Heart left ventricle (tissue), 16 donors: Measurements from ENCODE around the gene B4GALNT3. TPM values are rescaled to one million over a fixed set of nuclear protein-coding genes. Genes with fewer than 3 reads are reported as not detected.

Source experiments
- ATAC-seq, 4 donors: fragments of 200-7000 bp; cut with Tn5 transposase; one replicate each; pipeline ENCODE4 v1.9.1; 2020 to 2022; ENCODE audit warnings: moderate library complexity in 4 of 4, mild to moderate bottlenecking in 3 of 4, moderate number of reproducible peaks in 1 of 4
- DNase-seq, 5 donors: peaks; one replicate each; pipeline ENCODE4 v3.0.0-alpha.2; 2020
- H3K27ac ChIP-seq, 12 donors: fragments of 200-600 bp; sonication (generic) in 4 of 12; one replicate each; pipeline versions ENCODE4 v1.5.0 to v1.8.0; 2016 to 2022; ENCODE audit warnings: mild to moderate bottlenecking in 2 of 12
- H3K27me3 ChIP-seq, 9 donors: fragments of 200-600 bp; sonication (generic) in 2 of 9; one replicate each; pipeline versions ENCODE4 v1.5.1 to v1.8.0; 2016 to 2022; ENCODE audit warnings: mild to moderate bottlenecking in 3 of 9
- H3K36me3 ChIP-seq, 9 donors: fragments of 200-600 bp; sonication (generic) in 2 of 9; one replicate each; pipeline versions ENCODE4 v1.5.0 to v1.8.0; 2018 to 2022; ENCODE audit warnings: mild to moderate bottlenecking in 2 of 9
- H3K4me1 ChIP-seq, 12 donors: fragments of 200-600 bp; sonication (generic) in 4 of 12; one replicate each; pipeline versions ENCODE4 v1.5.0 to v1.8.0; 2016 to 2022; ENCODE audit warnings: mild to moderate bottlenecking in 3 of 12
- H3K4me3 ChIP-seq, 12 donors: fragments of 200-600 bp; sonication (generic) in 4 of 12; one replicate each; pipeline versions ENCODE4 v1.5.0 to v1.8.0; 2017 to 2022; ENCODE audit warnings: mild to moderate bottlenecking in 9 of 12, moderate library complexity in 4 of 12
- H3K9me3 ChIP-seq, 12 donors: fragments of 200-600 bp; sonication (generic) in 4 of 12; one replicate each; pipeline versions ENCODE4 v1.5.0 to v1.8.0; 2016 to 2022; ENCODE audit warnings: mild to moderate bottlenecking in 1 of 12
- POLR2A ChIP-seq, 2 donors: fragments of 450-650 bp; IDR thresholded peaks; one replicate each; pipeline ENCODE4 v1.6.1; 2017; ENCODE audit warnings: antibody characterized with exemption in 2 of 2, mild to moderate bottlenecking in 2 of 2, moderate library complexity in 2 of 2
- WGBS, 4 donors: extraction: QIAGEN DNeasy Blood & Tissue Kit in 2 of 4; methylation state at CpG; one replicate each; pipeline versions ENCODE4 v1.1.5 to v1.1.7; 2013 to 2018; 5-methylcytosine and 5-hydroxymethylcytosine counted together
- intact Hi-C, 10 donors: fragments of 100-400 bp; cut with DNase I; formaldehyde crosslinking; loops; one replicate each; pipeline versions ENCODE4 v1.11.1 to v1.14.2; 2022
- polyA plus RNA-seq, 2 donors: library from polyadenylated mRNA; stranded (reverse); fragments of 200-250 nt; gene quantifications; one replicate each; pipeline ENCODE4 v1.2.3, GENCODE V29; 2013
- total RNA-seq, 9 donors: library from RNA; depleted of rRNA in 2 of 9; stranded (reverse); fragments of >200 nt in 2 of 9; fragmentation: NEBNext Ultra II Directional in 3 of 9; extraction: Animal tissue kit (Norgen Biotek cat#: 25700) in 3 of 9; gene quantifications; one replicate each; pipeline versions ENCODE4 v1.1.0 to v1.2.4, GENCODE V29; 2016 to 2023
- TF ChIP-seq, protein P1 (sequence below), 12 donors: fragments of 200-600 bp; sonication (generic) in 4 of 12; IDR thresholded peaks; one replicate each; pipeline versions ENCODE4 v1.5.0 to v1.8.0; 2018 to 2022; ENCODE audit warnings: antibody characterized with exemption in 12 of 12, mild to moderate bottlenecking in 5 of 12
- donor health status: ischemic (EF 13 %, LVEDD 7.1; RV severe dilation, severe dysfunction).
- donor health status: healthy with polysubstance abuse.
- donor health status: DM: no; HTN: yes; CAD: no.
- donor health status: DM: no; HTN: no; CAD: no.
- donor health status: ischemic (EF 25% LVEDD 6.9; RV normal size, moderate dysfunction).
- donor health status: ischemic (EF 25% LVEDD 5.7; RV mildly dilated, moderate dysfunction).
- donor health status: healthy.
- donor health status: DM: yes; HTN: yes; CAD: no.
- donor health status: ischemic (EF 35%, LVEDD 5.7; RV mildly dilated, moderate dysfunction).
- donor health status: nonischemic (EF 11% LVEDD 7.7; RV severe dilation, severe dysfunction).
- donor health status: DM: yes; HTN: yes; CAD: no.
- donor health status: PGD.
- donor health status: ischemic (EF 29% LVEDD 5.4; RV normal size, mild dysfunction).
- donor health status: nonischemic (EF 23%, LVEDD 6.1; RV moderate dilation, normal function).

Gene B4GALNT3
- total and polyA plus RNA-seq, 11 donors = 19.3 to 59.4 (median 34.1) TPM

DNA sequence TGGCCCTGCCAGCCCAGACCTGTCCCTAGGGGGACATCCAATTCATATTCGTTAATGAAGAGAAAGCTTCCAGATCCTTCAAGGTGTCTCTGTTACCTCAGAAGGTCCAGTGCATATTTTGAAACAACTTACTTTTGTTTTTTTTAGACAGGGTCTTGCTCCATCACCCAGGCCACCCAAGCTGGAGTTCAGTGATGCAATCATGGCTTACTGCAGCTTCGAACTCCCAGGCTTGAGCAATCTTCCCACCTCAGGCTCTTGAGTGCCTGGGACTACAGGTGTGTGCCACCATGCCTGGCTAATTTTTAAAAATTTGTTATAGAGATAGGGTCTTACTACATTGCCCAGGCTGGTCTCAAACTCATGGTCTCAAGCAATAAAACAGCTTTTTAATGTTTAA, 48.4 kb downstream of the B4GALNT3 start:
- H3K27ac ChIP-seq = no peak overlapping the region
- no peaks in the 10 kb centered on the region for H3K27me3 ChIP-seq
- no peak overlapping the region for H3K4me3 ChIP-seq
- H3K9me3 ChIP-seq = no peaks in the 10 kb centered on the region
- peaks cover 0 to 44% (median 19%) of the 10 kb centered on the region in 12 donors for H3K4me1 ChIP-seq
- DNase-seq = no peak
- ATAC-seq = no peak
- H3K36me3 ChIP-seq = no peaks in the 10 kb centered on the region
- intact Hi-C loops = loop anchor here in 1 of 10 donors (10.0 kb wide), 1 partner anchor 53 kb away; the partner anchor contains the start of gene B4GALNT3
- TF ChIP-seq, protein P1, sequence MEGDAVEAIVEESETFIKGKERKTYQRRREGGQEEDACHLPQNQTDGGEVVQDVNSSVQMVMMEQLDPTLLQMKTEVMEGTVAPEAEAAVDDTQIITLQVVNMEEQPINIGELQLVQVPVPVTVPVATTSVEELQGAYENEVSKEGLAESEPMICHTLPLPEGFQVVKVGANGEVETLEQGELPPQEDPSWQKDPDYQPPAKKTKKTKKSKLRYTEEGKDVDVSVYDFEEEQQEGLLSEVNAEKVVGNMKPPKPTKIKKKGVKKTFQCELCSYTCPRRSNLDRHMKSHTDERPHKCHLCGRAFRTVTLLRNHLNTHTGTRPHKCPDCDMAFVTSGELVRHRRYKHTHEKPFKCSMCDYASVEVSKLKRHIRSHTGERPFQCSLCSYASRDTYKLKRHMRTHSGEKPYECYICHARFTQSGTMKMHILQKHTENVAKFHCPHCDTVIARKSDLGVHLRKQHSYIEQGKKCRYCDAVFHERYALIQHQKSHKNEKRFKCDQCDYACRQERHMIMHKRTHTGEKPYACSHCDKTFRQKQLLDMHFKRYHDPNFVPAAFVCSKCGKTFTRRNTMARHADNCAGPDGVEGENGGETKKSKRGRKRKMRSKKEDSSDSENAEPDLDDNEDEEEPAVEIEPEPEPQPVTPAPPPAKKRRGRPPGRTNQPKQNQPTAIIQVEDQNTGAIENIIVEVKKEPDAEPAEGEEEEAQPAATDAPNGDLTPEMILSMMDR (IDR thresholded peaks at IDR 0.05) = no peak
- no peak for TF ChIP-seq POLR2A (IDR thresholded peaks at IDR 0.05)
- 75 to 81% (median 78%) methylated on average over 2 of the region's 2 CpGs for WGBS, 4 donors

GRCh38 chr12:508795-509194, 49.1 kb downstream of the B4GALNT3 start:
- H3K27me3 ChIP-seq = no peaks in the 10 kb centered on the region
- H3K4me3 ChIP-seq = no peak overlapping the region
- WGBS, 4 donors = 59 to 70% (median 64%) methylated on average over 5 of the region's 5 CpGs
- no peak overlapping the region for H3K27ac ChIP-seq
- no peak for DNase-seq
- H3K36me3 ChIP-seq = no peaks in the 10 kb centered on the region
- H3K4me1 ChIP-seq = peaks cover 0 to 45% (median 21%) of the 10 kb centered on the region in 12 donors
- TF ChIP-seq POLR2A (IDR thresholded peaks at IDR 0.05) = no peak
- TF ChIP-seq, protein P1 (IDR thresholded peaks at IDR 0.05) = no peak
- intact Hi-C loops = loop anchor here in 1 of 10 donors (10.0 kb wide), 1 partner anchor 54 kb away; the partner anchor contains the start of gene B4GALNT3
- H3K9me3 ChIP-seq = no peaks in the 10 kb centered on the region
- ATAC-seq = peak in 1 of 4 donors; percentile 37

GRCh38 chr12:509500-509899, 49.8 kb downstream of the B4GALNT3 start:
- Histone ChIP-seq H3K4me3 (no peak overlapping the region), H3K36me3 (no peaks in the 10 kb centered on the region), H3K27ac (peak overlapping the region in 3 of 12 donors; percentile 14 to 37 (median 16)), H3K27me3 (no peaks in the 10 kb centered on the region), H3K9me3 (no peaks in the 10 kb centered on the region), H3K4me1 (peaks cover 0 to 43% (median 21%) of the 10 kb centered on the region in 12 donors)
- TF ChIP-seq POLR2A (IDR thresholded peaks at IDR 0.05) = no peak
- TF ChIP-seq, protein P1 (IDR thresholded peaks at IDR 0.05) = no peak
- peak in 1 of 5 donors; percentile 30 for DNase-seq
- WGBS, 4 donors = 4 to 20% (median 9%) methylated on average over 5 of the region's 5 CpGs
- intact Hi-C loops = loop anchor here in 1 of 10 donors (10.0 kb wide), 1 partner anchor 55 kb away; the partner anchor contains the start of gene B4GALNT3
- peak in 3 of 4 donors; percentile 68 to 82 (median 71) for ATAC-seq

DNA sequence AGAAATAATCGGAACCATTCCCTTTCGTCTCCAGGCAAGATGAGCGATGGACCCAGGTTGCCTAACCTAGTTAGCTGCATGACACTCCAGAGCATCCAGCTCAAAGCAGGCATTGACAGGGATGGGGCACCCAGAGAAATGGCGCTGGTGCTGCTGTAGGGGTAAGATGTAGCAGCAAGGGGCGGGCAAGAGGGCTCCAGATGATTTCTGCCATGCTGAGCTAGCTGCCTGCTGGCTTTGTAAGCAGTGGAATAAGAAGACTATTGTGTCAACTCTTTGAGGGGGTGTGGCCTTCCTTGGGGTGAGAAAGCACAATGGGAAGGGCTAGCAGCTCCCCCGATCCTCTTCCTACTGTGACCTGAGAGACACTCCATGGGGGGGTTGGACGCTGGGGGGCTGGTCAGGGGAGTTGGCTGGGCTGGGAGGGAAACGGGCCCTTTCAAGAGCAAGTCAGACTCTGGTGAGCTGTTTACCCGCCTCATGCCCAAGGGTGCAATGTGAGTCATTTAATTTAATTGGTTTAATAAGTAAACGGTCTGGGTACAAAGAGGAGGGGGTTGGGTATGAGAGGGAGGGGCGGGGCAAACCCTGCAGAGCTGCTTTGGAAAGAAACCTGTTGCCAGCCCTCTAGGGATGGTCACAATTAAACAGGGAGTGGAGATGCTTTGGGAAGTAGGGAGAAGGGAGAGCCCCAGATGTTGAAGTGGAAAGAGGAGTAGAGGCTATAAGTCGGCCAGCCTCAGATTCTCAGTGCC, 50.5 kb downstream of the B4GALNT3 start:
- H3K4me1 ChIP-seq = peaks cover 0 to 45% (median 21%) of the 10 kb centered on the region in 12 donors
- WGBS, 4 donors = 43 to 56% (median 46%) methylated on average over 12 of the region's 12 CpGs
- peak overlapping the region in 3 of 12 donors; percentile 14 to 37 (median 16) for H3K27ac ChIP-seq
- H3K4me3 ChIP-seq = no peak overlapping the region
- intact Hi-C loops = no loop called here
- no peak for DNase-seq
- ATAC-seq = peak in 3 of 4 donors; percentile 27 to 43 (median 43)
- H3K27me3 ChIP-seq = no peaks in the 10 kb centered on the region
- no peaks in the 10 kb centered on the region for H3K9me3 ChIP-seq
- no peaks in the 10 kb centered on the region for H3K36me3 ChIP-seq
- no peak for TF ChIP-seq POLR2A (IDR thresholded peaks at IDR 0.05)
- TF ChIP-seq, protein P1 (IDR thresholded peaks at IDR 0.05) = no peak
